Skeletal muscle tissue (tissue), 4 donors: ENCODE data around the gene ERC2. TPM values are rescaled to one million over a fixed set of nuclear protein-coding genes. Genes with fewer than 3 reads are reported as not detected.

Experiments
- H3K27ac ChIP-seq: one replicate; pipeline ENCODE4 v1.7.0; 2013; ENCODE audit warnings: mild to moderate bottlenecking, low read depth, low read length, inconsistent platforms
- H3K27me3 ChIP-seq, 3 donors: one replicate each; pipeline ENCODE4 v1.7.0; 2013; ENCODE audit warnings: low read length in 3 of 3; ENCODE audit not compliant: control insufficient read depth in 3 of 3, insufficient read depth in 3 of 3
- H3K36me3 ChIP-seq, 3 donors: one replicate each; pipeline ENCODE4 v1.7.0; 2013; ENCODE audit warnings: low read length in 3 of 3; ENCODE audit not compliant: control insufficient read depth in 3 of 3, insufficient read depth in 3 of 3
- H3K4me1 ChIP-seq, 3 donors: one replicate each; pipeline ENCODE4 v1.7.0; 2013; ENCODE audit warnings: low read length in 3 of 3, mild to moderate bottlenecking in 3 of 3; ENCODE audit not compliant: control insufficient read depth in 3 of 3, insufficient read depth in 3 of 3
- H3K4me3 ChIP-seq, 3 donors: one replicate each; pipeline ENCODE4 v1.7.0; 2013; ENCODE audit warnings: low read length in 3 of 3
- H3K9ac ChIP-seq, 3 donors: one replicate each; pipeline ENCODE4 v1.7.0; 2013; ENCODE audit warnings: low read length in 3 of 3, mild to moderate bottlenecking in 3 of 3, moderate library complexity in 2 of 3, low read depth in 1 of 3
- H3K9me3 ChIP-seq, 3 donors: one replicate each; pipeline ENCODE4 v1.7.0; 2013; ENCODE audit warnings: low read length in 3 of 3; ENCODE audit not compliant: control insufficient read depth in 3 of 3
- total RNA-seq: library from RNA; depleted of rRNA; stranded (reverse); fragments of >200 nt; gene quantifications from one replicate; pipeline ENCODE4 v1.2.3, GENCODE V29; 2014
- donor health status: Osteomylitis.

Gene ERC2
- total RNA-seq, 1 donor from 2014 or later = 1.0 TPM

- no peaks in the 10 kb centered on the region for H3K4me1 ChIP-seq
Measured at GRCh38 chr3:55639143-55639542, 829.1 kb downstream of the ERC2 start.

GRCh38 chr3:55637906-55638638, 830.2 kb downstream of the ERC2 start:
- H3K9ac ChIP-seq = no peak overlapping the region
- H3K36me3 ChIP-seq = no peaks in the 10 kb centered on the region
- peaks cover 0 to 5% (median 0%) of the 10 kb centered on the region in 3 donors for H3K27me3 ChIP-seq
- H3K27ac ChIP-seq = no peak overlapping the region
- no peaks in the 10 kb centered on the region for H3K4me1 ChIP-seq
- H3K9me3 ChIP-seq = no peaks in the 10 kb centered on the region
- H3K4me3 ChIP-seq = no peak overlapping the region

More at GRCh38 chr3:55639143-55639542, 829.1 kb downstream of the ERC2 start:
- H3K27me3 ChIP-seq = peaks cover 0 to 5% (median 0%) of the 10 kb centered on the region in 3 donors
- H3K9ac ChIP-seq = no peak overlapping the region
- H3K4me3 ChIP-seq = no peak overlapping the region
- H3K36me3 ChIP-seq = no peaks in the 10 kb centered on the region
- no peaks in the 10 kb centered on the region for H3K9me3 ChIP-seq
- H3K27ac ChIP-seq = no peak overlapping the region

- H3K27me3 ChIP-seq = peaks cover 0 to 3% (median 0%) of the 10 kb centered on the region in 3 donors
- H3K4me1 ChIP-seq = no peaks in the 10 kb centered on the region
- H3K27ac ChIP-seq = no peak overlapping the region
- H3K36me3 ChIP-seq = no peaks in the 10 kb centered on the region
- H3K4me3 ChIP-seq = no peak overlapping the region
- no peaks in the 10 kb centered on the region for H3K9me3 ChIP-seq
- H3K9ac ChIP-seq = no peak overlapping the region
Measured at GRCh38 chr3:55636300-55637195, 831.7 kb downstream of the ERC2 start.

GRCh38 chr3:55634345-55634744, 833.9 kb downstream of the ERC2 start:
- no peak overlapping the region for H3K9ac ChIP-seq
- no peaks in the 10 kb centered on the region for H3K36me3 ChIP-seq
- H3K27ac ChIP-seq = no peak overlapping the region
- no peaks in the 10 kb centered on the region for H3K4me1 ChIP-seq
- peaks cover 0 to 3% (median 0%) of the 10 kb centered on the region in 3 donors for H3K27me3 ChIP-seq
- no peaks in the 10 kb centered on the region for H3K9me3 ChIP-seq
- no peak overlapping the region for H3K4me3 ChIP-seq

- Histone ChIP-seq H3K9ac (no peak overlapping the region), H3K27ac (no peak overlapping the region), H3K4me1 (no peaks in the 10 kb centered on the region), H3K36me3 (no peaks in the 10 kb centered on the region), H3K9me3 (no peaks in the 10 kb centered on the region), H3K4me3 (no peak overlapping the region), H3K27me3 (no peaks in the 10 kb centered on the region)
Measured at GRCh38 chr3:55633333-55633732, 834.9 kb downstream of the ERC2 start.

GRCh38 chr3:55631766-55632331, 836.4 kb downstream of the ERC2 start:
- H3K36me3 ChIP-seq = no peaks in the 10 kb centered on the region
- no peak overlapping the region for H3K4me3 ChIP-seq
- H3K9ac ChIP-seq = no peak overlapping the region
- no peaks in the 10 kb centered on the region for H3K9me3 ChIP-seq
- no peak overlapping the region for H3K27ac ChIP-seq
- no peaks in the 10 kb centered on the region for H3K4me1 ChIP-seq
- no peaks in the 10 kb centered on the region for H3K27me3 ChIP-seq

GRCh38 chr3:55630921-55631299, 837.4 kb downstream of the ERC2 start:
- Histone ChIP-seq H3K4me3 (no peak overlapping the region), H3K4me1 (no peaks in the 10 kb centered on the region), H3K27ac (no peak overlapping the region), H3K27me3 (no peaks in the 10 kb centered on the region), H3K36me3 (no peaks in the 10 kb centered on the region), H3K9ac (no peak overlapping the region), H3K9me3 (no peaks in the 10 kb centered on the region)

DNA sequence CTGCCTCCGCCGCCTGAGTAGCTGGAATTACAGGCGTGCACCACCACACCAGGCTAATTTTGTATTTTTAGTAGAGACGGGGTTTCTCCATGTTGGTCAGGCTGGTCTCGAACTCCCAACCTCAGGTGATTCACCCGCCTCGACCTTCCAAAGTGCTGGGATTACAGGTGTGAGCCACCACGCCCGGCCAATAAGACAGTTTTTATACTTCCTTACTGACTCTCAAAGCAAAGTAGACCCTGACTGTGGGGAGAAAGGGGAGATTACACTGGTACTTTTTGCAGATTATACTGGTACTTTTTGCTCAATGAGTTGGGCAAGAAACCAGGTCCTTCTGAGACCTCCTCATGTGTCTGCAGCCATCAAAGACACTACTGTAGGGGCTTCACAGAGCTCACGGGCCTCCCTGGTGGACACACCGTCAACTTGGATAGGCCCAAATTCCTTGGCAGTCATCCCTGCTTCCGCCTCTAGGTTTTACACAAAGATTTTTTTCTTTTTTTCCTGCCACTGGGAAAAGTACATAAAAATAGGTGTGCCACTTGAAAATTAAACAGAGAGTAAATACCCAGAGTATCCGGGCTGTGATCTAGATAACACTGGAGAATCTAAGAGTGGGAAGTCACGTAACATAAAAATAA, 837.9 kb downstream of the ERC2 start:
- Histone ChIP-seq H3K9ac (no peak overlapping the region), H3K27me3 (no peaks in the 10 kb centered on the region), H3K4me1 (no peaks in the 10 kb centered on the region), H3K36me3 (no peaks in the 10 kb centered on the region), H3K27ac (no peak overlapping the region), H3K4me3 (no peak overlapping the region), H3K9me3 (no peaks in the 10 kb centered on the region)

GRCh38 chr3:55629432-55629831, 838.8 kb downstream of the ERC2 start:
- no peaks in the 10 kb centered on the region for H3K36me3 ChIP-seq
- H3K27ac ChIP-seq = no peak overlapping the region
- no peaks in the 10 kb centered on the region for H3K27me3 ChIP-seq
- H3K4me1 ChIP-seq = no peaks in the 10 kb centered on the region
- no peaks in the 10 kb centered on the region for H3K9me3 ChIP-seq
- no peak overlapping the region for H3K4me3 ChIP-seq
- no peak overlapping the region for H3K9ac ChIP-seq
